Endothelial cell of umbilical vein (primary cell): ENCODE results near the gene TMEM63B. TPM values are rescaled to one million over a fixed set of nuclear protein-coding genes. Genes with fewer than 3 reads are reported as not detected.

Source experiments
- BruUV-seq: library from RNA; stranded (reverse); fragments of 400-500 nt; replicated peaks from 2 replicates; lab custom pipeline; 2021; lab: Mats Ljungman, UMichigan
- CTCF ChIA-PET: fragments of 300-600, 350-600 bp; sonication (Branson Sonifier 250); formaldehyde crosslinking; loops from one replicate; lab custom pipeline; 2021; ENCODE audit warnings: antibody characterized with exemption, inconsistent platforms; lab: Charles Lee
- POLR2A ChIA-PET: fragments of 300-600, 350-600 bp; sonication (Branson Sonifier 250); formaldehyde crosslinking; loops from one replicate; lab custom pipeline; 2021; ENCODE audit warnings: antibody characterized with exemption, inconsistent platforms; lab: Charles Lee
- DNase-seq: peaks from one replicate; pipeline ENCODE4 v3.0.0-alpha.2; 2011; ENCODE audit warnings: low read depth, low spot score
- FAIRE-seq: peaks from 2 replicates; lab custom pipeline; 2011; peaks lifted over from hg19 to GRCh38; lab: Jason Lieb, UNC
- H2AFZ ChIP-seq: 2 replicates; pipeline ENCODE4 v1.6.0; 2012; ENCODE audit warnings: low read depth, low read length, control low read depth, inconsistent platforms
- H3K27ac ChIP-seq: 2 replicates; pipeline ENCODE4 v1.5.1; 2011; ENCODE audit warnings: low read depth, mild to moderate bottlenecking, control low read depth, low read length, moderate library complexity; ENCODE audit not compliant: insufficient read depth
- H3K27me3 ChIP-seq, 2 experiments: 2 replicates each; pipeline versions ENCODE4 v1.6.0 to v1.6.1; 2011; ENCODE audit warnings: low read length in 2 of 2, mixed read lengths in 1 of 2; ENCODE audit not compliant: control insufficient read depth in 2 of 2, insufficient read depth in 2 of 2
- H3K36me3 ChIP-seq, 2 experiments: 2 replicates in 1 of 2; 3 replicates in 1 of 2; pipeline ENCODE4 v1.5.1; 2011; ENCODE audit warnings: low read length in 2 of 2, mild to moderate bottlenecking in 1 of 2, moderate library complexity in 1 of 2; ENCODE audit not compliant: control insufficient read depth in 2 of 2, insufficient read depth in 2 of 2; ENCODE audit errors: extremely low read depth in 1 of 2
- H3K4me1 ChIP-seq: 3 replicates; pipeline ENCODE4 v1.5.1; 2011; ENCODE audit warnings: mild to moderate bottlenecking, low read length; ENCODE audit not compliant: control insufficient read depth, insufficient read depth; ENCODE audit errors: extremely low read depth
- H3K4me2 ChIP-seq: 2 replicates; pipeline ENCODE4 v1.6.1; 2011; ENCODE audit warnings: low read length, control low read depth, mixed read lengths; ENCODE audit not compliant: insufficient read depth
- H3K4me3 ChIP-seq, 3 experiments: fragments of 200-600 bp in 1 of 3; sonication (generic), shearing (Covaris generic) in 1 of 3; replicated peaks in 1 of 3; 2 replicates each; pipeline ENCODE4 v1.5.1; 2011 to 2016; ENCODE audit warnings: control low read depth in 3 of 3, low read length in 3 of 3, mild to moderate bottlenecking in 2 of 3, inconsistent platforms in 1 of 3, low read depth in 1 of 3, moderate library complexity in 1 of 3; ENCODE audit not compliant: insufficient read depth in 1 of 3
- H3K79me2 ChIP-seq: 2 replicates; pipeline ENCODE4 v1.6.0; 2012; ENCODE audit warnings: low read length, inconsistent platforms; ENCODE audit not compliant: control insufficient read depth, insufficient read depth
- H3K9ac ChIP-seq: replicated peaks from 2 replicates; pipeline ENCODE3; 2011; ENCODE audit warnings: low read length, control low read depth; ENCODE audit not compliant: insufficient read depth; ENCODE audit errors: extremely low read depth
- H3K9me1 ChIP-seq: replicated peaks from 3 replicates; pipeline ENCODE4 v1.6.0; 2011; ENCODE audit warnings: mild to moderate bottlenecking, low read length; ENCODE audit not compliant: control insufficient read depth, insufficient read depth; ENCODE audit errors: extremely low read depth
- H3K9me3 ChIP-seq: replicated peaks from 2 replicates; pipeline ENCODE4 v1.5.1; 2012; ENCODE audit warnings: low read length, inconsistent platforms; ENCODE audit not compliant: control insufficient read depth, insufficient read depth
- H4K20me1 ChIP-seq: replicated peaks from 2 replicates; pipeline ENCODE3; 2011; ENCODE audit warnings: mild to moderate bottlenecking, low read length; ENCODE audit not compliant: control insufficient read depth, insufficient read depth; ENCODE audit errors: extremely low read depth
- EZH2 ChIP-seq: IDR thresholded peaks from 2 replicates; pipeline ENCODE4 v1.6.1; 2012; ENCODE audit warnings: borderline replicate concordance, low read depth, mild to moderate bottlenecking, moderate library complexity, low read length, inconsistent platforms; ENCODE audit not compliant: severe bottlenecking
- JUN ChIP-seq: IDR thresholded peaks from 2 replicates; pipeline ENCODE4 v1.6.1; 2011; ENCODE audit warnings: borderline replicate concordance, low read depth; ENCODE audit not compliant: insufficient read length, insufficient read depth
- MAX ChIP-seq: IDR thresholded peaks from 2 replicates; pipeline ENCODE4 v1.6.1; 2011; ENCODE audit not compliant: insufficient read depth, insufficient read length
- MYC ChIP-seq: IDR thresholded peaks from one replicate; pipeline ENCODE4 v1.6.1; 2011; ENCODE audit warnings: mild to moderate bottlenecking, low read depth, low read length
- POLR2AphosphoS5 ChIP-seq: IDR thresholded peaks from 2 replicates; pipeline ENCODE4 v1.6.1; 2012; ENCODE audit warnings: low read depth, mild to moderate bottlenecking, control low read depth, low read length, moderate library complexity; ENCODE audit not compliant: insufficient read depth
- dilution Hi-C: fragments of 300-500 bp; cut with MboI; formaldehyde crosslinking; loops from one replicate; pipeline ENCODE4 v1.15.0; 2019; ENCODE audit warnings: low sequenced_read_pairs; ENCODE audit not compliant: extremely low pct_ligation_motif_present
- intact Hi-C: fragments of 100-400 bp; cut with micrococcal nuclease; formaldehyde crosslinking; loops from one replicate; pipeline ENCODE4 v1.10.0; 2022
- polyA plus RNA-seq, 4 experiments: library from polyadenylated mRNA; depleted of rRNA in 3 of 4; stranded (reverse) in 3 of 4; unstranded in 1 of 4; fragments of >200 nt; gene quantifications; 2 replicates each; pipeline versions ENCODE4 v1.2.1 to v1.2.3, GENCODE V29; 2011 to 2012; ENCODE audit warnings: missing spikeins in 1 of 4
- total RNA-seq: library from RNA; stranded (reverse); gene quantifications from 2 replicates; pipeline ENCODE4 v1.2.3, GENCODE V29; 2021
- TF ChIP-seq, protein P1 (sequence below), 2 donors: IDR thresholded peaks; 1 replicate in 1 of 2; 2 replicates in 1 of 2; pipeline ENCODE4 v1.5.1; 2011; ENCODE audit warnings: low read length in 2 of 2, mild to moderate bottlenecking in 2 of 2, moderate library complexity in 2 of 2, control low read depth in 1 of 2, inconsistent platforms in 1 of 2, low read depth in 1 of 2; ENCODE audit not compliant: insufficient read depth in 1 of 2; ENCODE audit errors: extremely low read depth in 1 of 2

Gene TMEM63B
- total and polyA plus RNA-seq, 2 donors (not counting 3 experiments of a cell fraction or from before 2014, with no cell fraction given) = 49.7 to 56.1 TPM

DNA sequence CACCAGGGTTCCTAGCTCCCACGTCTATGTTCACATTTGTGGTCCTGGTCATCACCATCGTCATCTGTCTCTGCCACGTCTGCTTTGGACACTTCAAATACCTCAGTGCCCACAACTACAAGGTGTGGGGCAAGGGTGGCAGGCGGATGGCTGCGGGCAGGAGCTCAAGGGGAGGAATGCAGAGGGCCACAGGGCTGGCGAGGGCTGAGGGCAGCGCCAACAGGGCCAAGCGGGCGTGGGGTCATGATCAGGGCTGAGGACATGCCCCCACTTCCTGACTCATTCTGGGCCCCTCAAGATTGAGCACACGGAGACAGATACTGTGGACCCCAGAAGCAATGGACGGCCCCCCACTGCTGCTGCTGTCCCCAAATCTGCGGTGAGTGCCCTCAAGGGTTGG lies 26.7 kb downstream of the TMEM63B start:
- no peak overlapping the region for H2AFZ ChIP-seq
- intact Hi-C loops (loop anchor here (5.0 kb wide), 1 partner anchor 183 kb away; no protein-coding TSS in a partner anchor), dilution Hi-C loops (no loop called here)
- no peaks in the 10 kb centered on the region for H4K20me1 ChIP-seq
- ChIA-PET CTCF (interaction anchor here (1.5 to 5.0 kb wide), 4 partner anchors 8 to 80 kb away, joined by 5 to 56 read pairs (median 9); no protein-coding TSS in a partner anchor), POLR2A (no interaction called here)
- H3K4me1 ChIP-seq = no peaks in the 10 kb centered on the region
- no peak overlapping the region for H3K9ac ChIP-seq
- no TSS peak for BruUV-seq
- H3K27ac ChIP-seq = no peak overlapping the region
- no peak overlapping the region for H3K4me3 ChIP-seq
- H3K79me2 ChIP-seq = no peaks in the 10 kb centered on the region
- H3K9me1 ChIP-seq = no peaks in the 10 kb centered on the region
- H3K27me3 ChIP-seq = no peaks in the 10 kb centered on the region
- FAIRE-seq = no peak
- TF ChIP-seq, protein P1, sequence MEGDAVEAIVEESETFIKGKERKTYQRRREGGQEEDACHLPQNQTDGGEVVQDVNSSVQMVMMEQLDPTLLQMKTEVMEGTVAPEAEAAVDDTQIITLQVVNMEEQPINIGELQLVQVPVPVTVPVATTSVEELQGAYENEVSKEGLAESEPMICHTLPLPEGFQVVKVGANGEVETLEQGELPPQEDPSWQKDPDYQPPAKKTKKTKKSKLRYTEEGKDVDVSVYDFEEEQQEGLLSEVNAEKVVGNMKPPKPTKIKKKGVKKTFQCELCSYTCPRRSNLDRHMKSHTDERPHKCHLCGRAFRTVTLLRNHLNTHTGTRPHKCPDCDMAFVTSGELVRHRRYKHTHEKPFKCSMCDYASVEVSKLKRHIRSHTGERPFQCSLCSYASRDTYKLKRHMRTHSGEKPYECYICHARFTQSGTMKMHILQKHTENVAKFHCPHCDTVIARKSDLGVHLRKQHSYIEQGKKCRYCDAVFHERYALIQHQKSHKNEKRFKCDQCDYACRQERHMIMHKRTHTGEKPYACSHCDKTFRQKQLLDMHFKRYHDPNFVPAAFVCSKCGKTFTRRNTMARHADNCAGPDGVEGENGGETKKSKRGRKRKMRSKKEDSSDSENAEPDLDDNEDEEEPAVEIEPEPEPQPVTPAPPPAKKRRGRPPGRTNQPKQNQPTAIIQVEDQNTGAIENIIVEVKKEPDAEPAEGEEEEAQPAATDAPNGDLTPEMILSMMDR (IDR thresholded peaks at IDR 0.05; ENCODE audit: extremely low read depth in 1 of 2, insufficient read depth in 1 of 2, low read depth in 1 of 2, low read length in 2 of 2) = no peak
- TF ChIP-seq MAX (no peak), POLR2AphosphoS5 (no peak), MYC (no peak), JUN (no peak), EZH2 (no peak)
- no peak for DNase-seq
- H3K36me3 ChIP-seq = peaks cover 3 to 6% of the 10 kb centered on the region in 2 experiments
- no peak overlapping the region for H3K4me2 ChIP-seq
- H3K9me3 ChIP-seq = no peaks in the 10 kb centered on the region
